Right atrium auricular region (tissue), 2 donors: Measurements from ENCODE around the gene SLC27A3. TPM values are rescaled to one million over a fixed set of nuclear protein-coding genes. Genes with fewer than 3 reads are reported as not detected.
"Not testable (repeated sequence)": the region's sequence is repeated elsewhere in the genome, so short reads cannot be mapped to it uniquely, and the experiment has no call there.

Source experiments
- DNase-seq: peaks from one replicate; pipeline ENCODE4 v3.0.0-alpha.2; 2019; ENCODE audit warnings: low spot score
- H3K27ac ChIP-seq, 2 donors: fragments of 200-600 bp; sonication (generic); 1 replicate in 1 of 2; 2 replicates in 1 of 2; pipeline ENCODE4 v1.5.1; 2016 to 2019
- H3K27me3 ChIP-seq, 2 donors: fragments of 200-600 bp; sonication (generic); one replicate each; pipeline versions ENCODE4 v1.5.1 to v1.6.0; 2017 to 2019
- H3K36me3 ChIP-seq: fragments of 200-600 bp; sonication (generic); one replicate; pipeline ENCODE4 v1.5.1; 2016
- H3K4me1 ChIP-seq, 2 donors: fragments of 200-600 bp; sonication (generic); one replicate each; pipeline versions ENCODE4 v1.5.1 to v1.6.0; 2017 to 2019
- H3K4me3 ChIP-seq, 2 donors: fragments of 200-600 bp; sonication (generic); 1 replicate in 1 of 2; 2 replicates in 1 of 2; pipeline ENCODE4 v1.5.1; 2017 to 2019; ENCODE audit warnings: mild to moderate bottlenecking in 1 of 2, moderate library complexity in 1 of 2
- H3K9me3 ChIP-seq, 2 donors: fragments of 200-600 bp; sonication (generic); one replicate each; pipeline ENCODE4 v1.5.1; 2019
- total RNA-seq, 2 donors: library from RNA; depleted of rRNA; stranded (reverse); fragments of >200 nt; gene quantifications; one replicate each; pipeline ENCODE4 v1.1.0, GENCODE V29; 2016
- TF ChIP-seq, protein P1 (sequence below), 2 donors: fragments of 200-600 bp; sonication (generic); IDR thresholded peaks; one replicate each; pipeline ENCODE4 v1.5.1; 2019; ENCODE audit warnings: antibody characterized with exemption in 2 of 2

SLC27A3 gene
- total RNA-seq, 2 donors from 2014 or later = 9.9 to 20.1 TPM

DNA sequence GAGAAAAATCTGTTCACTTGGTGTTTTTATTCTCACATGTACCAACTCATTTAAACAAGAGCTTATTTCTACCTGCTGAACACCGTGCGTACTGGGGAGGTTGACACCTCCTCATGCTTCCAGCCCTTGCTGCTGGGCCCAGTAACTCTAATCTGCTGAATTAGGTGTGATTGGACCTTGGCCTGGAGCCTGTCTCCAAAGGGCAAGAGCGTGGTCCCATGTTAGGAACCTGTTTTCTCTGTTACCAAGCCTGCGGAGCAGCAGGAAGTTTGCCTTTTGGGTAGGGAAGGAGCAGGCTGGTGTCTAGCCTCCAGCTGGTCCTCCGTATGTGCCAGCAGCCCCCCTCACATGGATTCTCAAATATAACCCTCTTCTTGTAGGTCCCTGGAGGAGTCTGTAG is 10.9 kb upstream of the SLC27A3 start:
- Histone ChIP-seq H3K4me3 (no peak overlapping the region), H3K27me3 (no peaks in the 10 kb centered on the region), H3K9me3 (no peaks in the 10 kb centered on the region), H3K36me3 (peaks cover 68% of the 10 kb centered on the region), H3K4me1 (peaks cover 0 to 21% of the 10 kb centered on the region in 2 donors), H3K27ac (peak overlapping the region; percentile 58 to 63)
- TF ChIP-seq, protein P1, sequence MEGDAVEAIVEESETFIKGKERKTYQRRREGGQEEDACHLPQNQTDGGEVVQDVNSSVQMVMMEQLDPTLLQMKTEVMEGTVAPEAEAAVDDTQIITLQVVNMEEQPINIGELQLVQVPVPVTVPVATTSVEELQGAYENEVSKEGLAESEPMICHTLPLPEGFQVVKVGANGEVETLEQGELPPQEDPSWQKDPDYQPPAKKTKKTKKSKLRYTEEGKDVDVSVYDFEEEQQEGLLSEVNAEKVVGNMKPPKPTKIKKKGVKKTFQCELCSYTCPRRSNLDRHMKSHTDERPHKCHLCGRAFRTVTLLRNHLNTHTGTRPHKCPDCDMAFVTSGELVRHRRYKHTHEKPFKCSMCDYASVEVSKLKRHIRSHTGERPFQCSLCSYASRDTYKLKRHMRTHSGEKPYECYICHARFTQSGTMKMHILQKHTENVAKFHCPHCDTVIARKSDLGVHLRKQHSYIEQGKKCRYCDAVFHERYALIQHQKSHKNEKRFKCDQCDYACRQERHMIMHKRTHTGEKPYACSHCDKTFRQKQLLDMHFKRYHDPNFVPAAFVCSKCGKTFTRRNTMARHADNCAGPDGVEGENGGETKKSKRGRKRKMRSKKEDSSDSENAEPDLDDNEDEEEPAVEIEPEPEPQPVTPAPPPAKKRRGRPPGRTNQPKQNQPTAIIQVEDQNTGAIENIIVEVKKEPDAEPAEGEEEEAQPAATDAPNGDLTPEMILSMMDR (IDR thresholded peaks at IDR 0.05) = no peak
- DNase-seq = no peak

DNA sequence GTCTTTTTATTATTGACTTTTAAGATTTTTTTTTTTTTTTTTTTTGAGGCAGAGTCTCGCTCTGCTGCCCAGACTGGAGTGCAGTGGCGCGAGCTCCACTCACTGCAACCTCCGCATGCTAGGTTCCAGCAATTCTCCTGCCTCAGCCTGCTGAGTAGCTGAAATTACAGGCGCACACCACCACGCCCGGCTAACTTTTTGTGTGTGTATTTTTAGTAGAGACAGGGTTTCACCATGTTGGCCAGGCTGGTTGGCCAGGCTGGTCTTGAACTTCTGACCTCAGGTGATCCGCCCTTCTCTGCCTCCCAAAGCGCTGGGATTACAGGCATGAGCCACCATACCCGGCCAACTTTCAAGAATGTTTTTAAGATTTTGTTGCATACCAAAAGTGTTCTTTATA is 8.5 kb upstream of the SLC27A3 start:
- peaks cover 0 to 44% of the 10 kb centered on the region in 2 donors for H3K4me1 ChIP-seq
- H3K27ac ChIP-seq = not testable (repeated sequence)

DNA sequence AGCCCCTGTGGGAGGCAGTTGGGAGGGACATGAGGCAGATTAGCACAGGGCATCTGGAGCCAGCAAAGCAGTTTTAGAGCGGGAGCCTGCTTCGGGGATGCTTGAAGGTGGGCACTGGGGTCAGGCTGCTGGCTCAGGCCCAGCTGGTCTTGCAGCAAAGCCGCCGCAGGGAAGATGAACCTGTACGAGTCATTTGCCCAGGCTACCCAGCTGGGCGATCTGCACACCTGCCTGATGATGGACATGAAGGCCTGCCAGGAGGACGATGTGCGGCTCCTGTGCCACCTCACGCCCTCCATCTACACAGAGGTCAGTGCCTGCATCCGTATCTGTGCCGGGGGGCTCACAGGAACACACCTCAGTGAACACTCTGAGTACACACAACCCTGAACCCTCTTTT is 7.7 kb upstream of the SLC27A3 start:
- H3K27ac ChIP-seq = no peak overlapping the region
- no peak for DNase-seq
- H3K27me3 ChIP-seq = no peaks in the 10 kb centered on the region
- peaks cover 0 to 49% of the 10 kb centered on the region in 2 donors for H3K4me1 ChIP-seq
- TF ChIP-seq, protein P1 (IDR thresholded peaks at IDR 0.05) = no peak
- no peak overlapping the region for H3K4me3 ChIP-seq
- H3K9me3 ChIP-seq = no peaks in the 10 kb centered on the region
- H3K36me3 ChIP-seq = peaks cover 70% of the 10 kb centered on the region

More for the DNA sequence above, 8.5 kb upstream of the SLC27A3 start:
- DNase-seq, H3K4me3 ChIP-seq, H3K27me3 ChIP-seq, H3K9me3 ChIP-seq: not testable (repeated sequence)
- H3K36me3 ChIP-seq = peaks cover 66% of the 10 kb centered on the region

DNA sequence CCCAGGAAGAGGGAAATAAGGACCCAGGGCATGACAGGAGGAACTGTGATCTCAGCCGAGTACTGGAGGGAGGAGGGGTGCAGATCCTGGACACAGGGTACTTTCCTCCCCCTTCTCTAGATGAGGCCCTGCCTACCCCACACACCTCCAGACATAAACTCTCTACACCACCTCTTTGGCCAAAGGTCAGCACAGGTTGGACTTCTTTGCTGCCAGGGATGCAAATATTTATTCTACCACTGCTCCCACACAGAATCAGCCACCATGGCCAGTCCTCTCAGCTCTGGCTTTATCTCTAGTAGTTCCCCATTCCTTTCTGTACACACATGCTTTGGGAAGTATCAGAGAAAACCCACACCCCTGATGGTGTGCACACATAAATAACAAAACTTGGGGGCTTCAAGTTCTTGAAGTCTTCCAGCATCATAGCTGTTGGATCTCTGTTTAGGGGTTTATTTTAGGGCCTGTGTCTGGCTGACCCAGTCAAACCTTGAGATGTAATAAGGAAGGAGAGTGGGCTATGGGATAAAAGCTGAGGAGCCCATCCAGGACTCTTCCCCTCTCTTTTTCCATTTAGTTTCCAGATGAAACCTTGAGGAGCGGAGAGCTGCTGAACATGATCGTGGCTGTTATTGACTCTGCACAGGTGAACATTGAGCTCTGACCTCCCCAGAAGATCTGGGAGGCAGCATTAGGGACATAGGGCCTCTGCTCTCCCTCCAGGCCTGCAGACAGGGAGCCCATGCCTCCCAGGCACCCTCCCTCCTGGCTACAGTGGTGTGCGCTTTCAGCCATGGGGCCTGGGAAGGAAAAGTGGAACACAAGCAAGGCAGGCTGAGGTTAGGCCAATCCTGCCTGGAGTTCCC is 6.7 kb upstream of the SLC27A3 start:
- TF ChIP-seq, protein P1 (IDR thresholded peaks at IDR 0.05) = no peak
- Histone ChIP-seq H3K27me3 (no peaks in the 10 kb centered on the region), H3K4me3 (no peak overlapping the region), H3K4me1 (peaks cover 0 to 48% of the 10 kb centered on the region in 2 donors), H3K36me3 (peaks cover 69% of the 10 kb centered on the region), H3K27ac (no peak overlapping the region), H3K9me3 (no peaks in the 10 kb centered on the region)
- no peak for DNase-seq

DNA sequence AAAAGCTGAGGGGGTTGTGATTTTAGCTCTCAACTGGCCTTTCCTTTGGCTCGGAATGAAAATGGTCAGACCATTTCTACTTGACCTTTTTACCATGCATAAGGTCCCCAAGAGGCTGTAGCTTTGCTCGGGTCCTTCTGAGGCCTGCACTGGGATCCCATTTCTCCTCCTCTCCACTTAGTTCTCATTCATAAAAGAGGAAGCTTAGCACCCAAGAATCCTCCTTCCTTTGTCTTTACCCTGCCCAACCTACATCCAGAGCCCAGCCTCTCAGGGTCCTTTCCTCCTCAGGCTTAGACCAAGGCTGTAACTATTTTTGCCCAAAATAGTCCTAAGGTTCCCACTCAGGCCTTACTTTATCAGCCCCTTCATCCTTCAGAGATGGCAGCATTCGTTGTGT is 6.0 kb upstream of the SLC27A3 start:
- TF ChIP-seq, protein P1 (IDR thresholded peaks at IDR 0.05) = no peak
- no peak overlapping the region for H3K27ac ChIP-seq
- peaks cover 62% of the 10 kb centered on the region for H3K36me3 ChIP-seq
- no peaks in the 10 kb centered on the region for H3K9me3 ChIP-seq
- no peaks in the 10 kb centered on the region for H3K27me3 ChIP-seq
- no peak for DNase-seq
- no peak overlapping the region for H3K4me3 ChIP-seq
- peaks cover 0 to 49% of the 10 kb centered on the region in 2 donors for H3K4me1 ChIP-seq

DNA sequence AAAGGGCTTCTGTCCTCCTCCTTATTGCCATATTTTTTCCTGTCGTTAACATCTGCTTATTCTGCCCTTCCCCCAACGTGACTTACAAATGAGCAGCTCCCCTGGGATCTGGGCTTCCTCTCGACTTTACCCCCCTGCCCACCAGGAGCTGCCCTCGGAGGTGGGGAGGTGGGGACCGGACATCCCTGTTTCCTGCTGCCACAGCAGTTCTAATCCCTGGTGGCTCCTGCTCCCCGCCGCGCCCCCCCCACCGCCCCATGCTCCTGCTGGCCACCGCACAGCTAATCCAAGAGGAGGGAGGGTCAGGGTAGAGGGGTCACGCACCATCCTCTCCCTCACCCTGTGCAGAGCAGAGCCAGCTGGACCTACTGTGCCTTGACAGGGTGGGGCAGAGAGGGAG is 4.4 kb upstream of the SLC27A3 start:
- no peak for DNase-seq

More for the DNA sequence above, 4.4 kb upstream of the SLC27A3 start:
- no peaks in the 10 kb centered on the region for H3K27me3 ChIP-seq
- no peak overlapping the region for H3K4me3 ChIP-seq
- H3K9me3 ChIP-seq = no peaks in the 10 kb centered on the region
- peak overlapping the region; percentile 30 to 51 for H3K27ac ChIP-seq
- peaks cover 0 to 60% of the 10 kb centered on the region in 2 donors for H3K4me1 ChIP-seq
- H3K36me3 ChIP-seq = peaks cover 47% of the 10 kb centered on the region
- TF ChIP-seq, protein P1 (IDR thresholded peaks at IDR 0.05) = no peak
